Measurements from ENCODE around the gene SCIMP.

The SCIMP gene

DNA sequence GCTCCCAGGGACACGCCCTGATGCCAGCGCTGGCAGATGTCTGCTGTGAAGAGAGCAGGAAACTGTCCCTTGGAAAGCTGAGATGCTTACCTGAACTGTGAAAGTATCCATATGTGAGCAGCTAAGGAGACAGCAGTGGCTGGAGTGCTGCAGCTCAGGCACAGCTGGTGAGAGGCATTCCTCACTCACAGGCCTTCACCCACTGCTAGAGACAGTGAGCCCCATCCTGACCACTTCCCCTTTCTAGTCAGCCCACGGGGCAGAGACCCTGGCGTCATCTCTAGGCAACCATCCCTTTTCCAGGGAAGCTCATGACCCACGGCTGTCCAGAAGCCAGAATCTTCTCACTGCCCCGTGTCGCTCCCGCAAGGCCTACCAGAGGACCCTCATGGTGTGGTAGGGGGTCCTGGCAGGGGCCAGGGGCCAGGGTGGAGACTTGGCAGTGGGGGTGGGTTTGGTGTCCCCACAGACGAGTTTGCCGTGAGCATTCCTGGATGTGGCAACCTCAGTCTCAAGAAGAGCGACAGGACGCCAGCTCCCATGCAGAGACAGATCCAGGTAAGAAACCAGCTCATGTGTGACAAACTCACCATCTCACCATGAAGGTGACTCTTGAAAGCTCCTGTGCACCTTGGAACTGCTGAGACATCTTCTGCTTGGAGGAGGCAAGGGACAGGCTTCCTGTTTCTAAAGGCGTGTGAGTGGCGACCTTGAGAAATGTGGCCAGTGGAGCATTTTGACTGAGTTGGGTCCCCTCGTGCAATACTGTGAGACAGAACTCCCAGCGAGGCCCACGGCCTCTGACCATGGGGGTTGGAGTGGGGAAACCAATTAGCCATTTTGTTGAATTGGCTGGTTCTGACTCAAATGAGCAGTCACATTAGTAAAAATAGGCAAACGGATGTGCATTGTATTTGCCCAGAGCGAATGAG is at the start of gene SCIMP:
SCIMP (minus strand) TSS at position 216 of the 932 bp plus-strand sequence; CDS start at position 111, 105 bp downstream.
- DNase-seq: peak; percentile 77
- in situ Hi-C loops (cut with MboI; ENCODE audit: low pct_unique_long_range_greater_than_20kb, low sequenced_read_pairs): no loop called here

DNA sequence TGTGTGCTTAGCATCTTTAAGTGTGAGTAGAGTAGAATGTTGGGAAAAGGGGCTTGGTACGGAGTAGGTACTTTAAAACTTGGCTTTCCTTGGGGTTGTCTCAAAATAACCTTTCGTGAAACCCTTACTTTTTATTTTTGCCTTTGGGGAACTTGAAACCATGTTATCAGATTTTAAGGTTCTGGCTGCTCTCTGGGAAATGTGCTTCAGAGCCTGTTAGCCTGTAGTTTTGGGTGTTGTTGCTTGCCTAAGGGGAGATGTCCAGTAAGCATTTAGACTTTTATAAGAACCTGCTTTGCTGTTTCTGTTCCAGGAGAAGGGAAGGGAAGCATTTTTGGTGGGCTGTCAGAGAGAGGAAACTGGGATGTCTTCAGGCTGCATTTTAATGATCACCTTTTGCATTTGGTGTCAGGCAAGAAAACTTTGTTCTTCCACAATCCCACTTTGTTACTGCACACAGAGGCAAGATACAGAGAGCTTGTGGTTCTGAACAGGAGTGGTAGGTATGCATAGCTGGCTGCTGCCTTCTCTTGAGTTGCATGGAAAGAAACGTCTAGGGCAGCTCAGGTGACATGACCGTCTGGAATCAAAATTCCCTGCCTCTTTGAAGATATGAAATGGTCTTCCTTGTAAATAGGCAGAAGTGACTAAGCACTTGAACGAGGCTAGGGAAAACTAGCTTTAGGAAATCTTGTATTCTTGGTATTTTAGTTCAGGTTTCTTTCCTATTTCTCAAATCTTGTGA is 49.1 kb upstream of the SCIMP start:
- in situ Hi-C loops (cut with MboI; ENCODE audit: low pct_unique_long_range_greater_than_20kb, low sequenced_read_pairs): no loop called here
- peak; percentile 22 for DNase-seq

DNA sequence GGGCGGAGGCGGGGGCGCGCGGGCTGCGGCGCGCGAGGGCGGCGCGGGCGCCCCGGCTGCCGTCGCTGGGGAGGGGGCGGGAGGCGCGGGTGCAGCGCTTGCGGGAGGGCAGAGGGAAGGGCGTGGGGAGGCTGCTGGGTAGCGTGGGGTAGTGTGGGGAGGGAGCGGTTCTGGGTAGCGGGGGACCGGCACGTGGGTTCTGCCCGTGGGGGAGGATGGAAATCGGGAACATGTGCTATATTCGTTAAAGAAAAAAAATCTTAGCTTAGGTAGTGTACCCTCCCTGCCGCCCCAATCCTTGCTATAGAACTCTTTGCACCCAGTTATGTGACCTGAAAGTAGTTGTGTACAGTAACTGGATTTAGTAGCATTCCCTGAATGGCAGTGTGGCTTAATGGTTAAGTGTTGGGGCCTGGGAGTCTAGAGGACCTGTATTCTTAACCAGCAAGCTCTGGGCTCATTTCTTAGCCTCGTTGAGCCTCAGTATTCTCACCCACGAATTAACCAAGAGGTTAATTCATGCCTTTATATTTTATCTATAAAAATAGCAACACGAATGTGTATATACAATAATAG is 48.1 kb upstream of the SCIMP start:
- DNase-seq: peak; percentile 31
- in situ Hi-C loops (cut with MboI; ENCODE audit: low pct_unique_long_range_greater_than_20kb, low sequenced_read_pairs): no loop called here

- DNase-seq: peak; percentile 71
- in situ Hi-C loops (cut with MboI; ENCODE audit: low pct_unique_long_range_greater_than_20kb, low sequenced_read_pairs): no loop called here
Observed at GRCh38 chr17:5281814-5282641, 47.4 kb upstream of the SCIMP start, which contains the start of gene RABEP1. Gene RABEP1 (plus strand): TSS chr17:5282284. CDS start chr17:5282487, 203 bp downstream.

GRCh38 chr17:5272322-5272721 is 37.7 kb upstream of the SCIMP start:
- in situ Hi-C loops (cut with MboI; ENCODE audit: low pct_unique_long_range_greater_than_20kb, low sequenced_read_pairs): no loop called here
- DNase-seq: no peak

DNA sequence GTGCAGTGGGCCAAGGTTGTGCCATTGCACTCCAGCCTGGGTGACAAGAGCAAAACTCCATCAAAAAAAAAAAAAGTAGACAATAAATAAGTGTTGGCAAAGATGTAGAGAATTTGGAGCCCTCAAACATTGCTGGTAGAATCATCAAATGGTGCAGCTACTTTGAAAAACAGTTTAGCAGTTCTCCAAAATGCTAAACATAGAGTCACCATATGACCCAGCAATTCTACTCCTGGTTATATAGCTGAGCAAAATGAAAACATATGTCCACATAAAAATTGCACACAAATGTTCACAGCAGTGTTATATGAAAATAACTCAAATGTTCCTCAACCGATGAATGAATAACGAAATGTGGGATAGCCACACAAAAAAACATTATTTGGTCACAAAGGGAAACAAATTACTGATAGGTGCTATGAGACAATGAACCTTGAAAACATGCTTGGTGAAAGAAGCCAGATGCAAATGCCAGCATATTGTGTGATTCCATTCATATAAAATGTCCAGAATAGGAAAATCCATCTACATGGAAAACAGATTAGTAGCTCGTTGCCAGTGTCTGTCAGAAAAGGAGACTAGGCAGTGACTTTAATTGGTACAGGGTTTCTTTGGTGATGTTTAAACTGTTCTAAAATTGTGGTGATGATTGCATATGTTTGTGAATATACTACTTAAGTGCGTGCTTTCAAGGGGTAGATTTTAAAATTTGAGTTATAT is 34.7 kb upstream of the SCIMP start:
- no peak for DNase-seq
- in situ Hi-C loops (cut with MboI; ENCODE audit: low pct_unique_long_range_greater_than_20kb, low sequenced_read_pairs): no loop called here

DNA sequence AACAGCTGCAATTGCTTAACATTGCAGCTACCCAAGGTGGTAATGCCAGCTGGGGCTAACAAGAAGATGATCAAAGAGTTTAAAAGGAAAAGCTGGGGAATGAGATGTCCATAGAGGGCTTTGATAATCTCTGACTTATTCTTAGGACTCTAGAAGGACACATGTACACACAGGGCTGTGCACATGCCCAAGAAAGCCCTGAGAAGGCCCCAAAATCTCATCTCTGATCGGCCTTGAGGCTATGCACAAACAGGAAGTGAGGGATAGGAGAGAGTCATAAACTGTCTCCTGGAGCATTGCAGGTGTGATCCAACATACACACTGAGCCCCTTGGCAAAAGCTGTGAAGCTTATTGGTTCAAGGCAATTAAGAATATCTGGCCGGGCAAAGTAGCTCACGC is 30.2 kb upstream of the SCIMP start:
- in situ Hi-C loops (cut with MboI; ENCODE audit: low pct_unique_long_range_greater_than_20kb, low sequenced_read_pairs): no loop called here
- DNase-seq: peak; percentile 31

GRCh38 chr17:5263441-5263840 is 28.8 kb upstream of the SCIMP start:
- in situ Hi-C loops (cut with MboI; ENCODE audit: low pct_unique_long_range_greater_than_20kb, low sequenced_read_pairs): no loop called here
- DNase-seq: no peak

DNA sequence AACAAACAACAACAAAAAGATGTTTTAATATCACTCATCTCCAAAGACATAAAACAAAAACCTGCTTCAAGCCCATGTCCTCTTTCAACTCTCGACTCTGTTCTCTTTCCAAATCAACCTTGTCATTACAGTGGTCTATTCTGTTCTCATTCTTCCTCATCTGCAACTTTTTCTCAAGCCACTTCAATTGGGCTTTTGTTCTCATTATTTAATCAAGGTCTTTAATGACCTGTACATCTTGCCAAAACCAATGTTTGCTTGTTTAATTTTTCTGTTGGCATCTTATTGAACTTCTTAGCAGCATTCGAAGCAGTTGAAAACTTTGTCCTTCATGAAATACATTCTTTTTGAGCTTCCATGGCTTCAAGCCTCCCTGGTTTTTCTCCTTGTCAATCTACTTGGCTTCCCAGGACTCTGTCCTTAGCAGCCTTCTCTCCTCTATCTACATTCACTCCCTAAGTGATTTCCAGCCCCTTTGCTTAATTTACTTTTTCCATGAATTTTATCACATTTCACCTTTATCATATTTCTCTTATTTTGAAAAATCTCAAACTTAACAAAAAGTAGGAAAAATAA is 27.8 kb upstream of the SCIMP start:
- DNase-seq: no peak
- in situ Hi-C loops (cut with MboI; ENCODE audit: low pct_unique_long_range_greater_than_20kb, low sequenced_read_pairs): no loop called here

DNA sequence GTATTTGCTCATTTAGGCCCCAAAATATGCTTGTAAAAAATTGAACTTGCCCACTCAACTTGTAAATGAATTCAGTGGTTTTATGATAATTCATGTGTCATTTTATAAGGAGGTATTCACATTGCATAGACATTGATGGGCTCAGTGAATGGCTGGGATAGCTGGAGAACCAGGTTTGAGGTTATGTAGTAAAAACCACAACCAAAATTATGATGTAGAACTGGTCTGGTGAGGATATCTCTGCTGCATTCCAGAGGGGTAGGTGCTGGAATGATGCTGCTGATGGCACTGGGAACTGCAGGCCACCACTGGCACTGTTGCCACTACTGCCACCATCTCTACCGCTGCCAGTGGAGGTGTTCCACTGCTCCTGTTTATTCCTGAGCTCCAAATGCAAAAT is 25.9 kb upstream of the SCIMP start:
- DNase-seq: no peak
- in situ Hi-C loops (cut with MboI; ENCODE audit: low pct_unique_long_range_greater_than_20kb, low sequenced_read_pairs): no loop called here

GRCh38 chr17:5257124-5257523 is 22.5 kb upstream of the SCIMP start:
- no peak for DNase-seq
- in situ Hi-C loops (cut with MboI; ENCODE audit: low pct_unique_long_range_greater_than_20kb, low sequenced_read_pairs): no loop called here

GRCh38 chr17:5254903-5255521 is 20.4 kb upstream of the SCIMP start:
- in situ Hi-C loops (cut with MboI; ENCODE audit: low pct_unique_long_range_greater_than_20kb, low sequenced_read_pairs): no loop called here
- peak; percentile 69 for DNase-seq

GRCh38 chr17:5254414-5254813 is 19.8 kb upstream of the SCIMP start:
- no peak for DNase-seq
- in situ Hi-C loops (cut with MboI; ENCODE audit: low pct_unique_long_range_greater_than_20kb, low sequenced_read_pairs): no loop called here

DNA sequence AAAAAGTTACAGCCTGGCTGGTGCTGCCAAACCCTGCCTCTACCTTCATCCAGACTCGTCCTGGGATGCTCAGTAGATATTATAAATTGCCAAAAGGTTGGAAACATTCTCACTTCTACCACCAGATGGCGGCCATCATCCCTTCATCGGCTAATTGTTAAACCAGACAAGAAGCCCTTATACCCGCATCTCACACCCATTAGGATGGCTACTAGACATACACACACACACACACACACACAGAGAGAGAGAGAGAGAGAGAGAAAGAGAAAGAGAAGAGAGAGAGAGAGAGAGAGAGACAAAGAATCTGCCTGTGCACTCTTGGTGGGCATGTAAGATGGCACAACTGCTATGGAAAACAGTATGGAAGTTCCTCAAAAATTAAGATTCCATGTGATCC is 15.0 kb upstream of the SCIMP start:
- DNase-seq: peak; percentile 90
- in situ Hi-C loops (cut with MboI; ENCODE audit: low pct_unique_long_range_greater_than_20kb, low sequenced_read_pairs): no loop called here

GRCh38 chr17:5248821-5249479 is 14.3 kb upstream of the SCIMP start:
- no peak for DNase-seq
- in situ Hi-C loops (cut with MboI; ENCODE audit: low pct_unique_long_range_greater_than_20kb, low sequenced_read_pairs): no loop called here

DNA sequence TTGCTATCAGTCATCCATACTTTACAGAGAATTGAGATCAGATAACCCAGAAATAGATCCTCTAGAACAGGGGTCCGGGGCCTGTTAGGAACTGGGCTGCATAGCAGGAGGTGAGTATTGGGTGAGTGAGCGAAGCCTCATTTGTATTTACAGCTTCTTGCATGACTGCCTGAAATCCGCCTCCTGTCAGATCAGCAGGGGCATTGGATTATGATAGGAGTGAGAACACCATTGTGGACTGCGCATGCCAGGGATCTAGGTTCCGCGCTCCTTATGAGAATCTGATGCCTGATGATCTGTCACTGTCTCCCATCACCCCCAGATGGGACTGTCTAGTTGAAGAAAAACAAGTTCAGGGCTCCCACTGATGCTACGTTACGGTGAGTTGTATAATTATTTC is 13.0 kb upstream of the SCIMP start:
- no peak for DNase-seq
- in situ Hi-C loops (cut with MboI; ENCODE audit: low pct_unique_long_range_greater_than_20kb, low sequenced_read_pairs): no loop called here

Measured in KBM-7 (cell line).